Stimulated activated naive CD4-positive, alpha-beta T cell (primary cell): Measurements from ENCODE around the gene GRIK4.

Experiments used
- DNase-seq, 6 experiments: peaks; one replicate each; lab custom pipeline; 2025; lab: John Stamatoyannopoulos, UW

Gene GRIK4

DNA sequence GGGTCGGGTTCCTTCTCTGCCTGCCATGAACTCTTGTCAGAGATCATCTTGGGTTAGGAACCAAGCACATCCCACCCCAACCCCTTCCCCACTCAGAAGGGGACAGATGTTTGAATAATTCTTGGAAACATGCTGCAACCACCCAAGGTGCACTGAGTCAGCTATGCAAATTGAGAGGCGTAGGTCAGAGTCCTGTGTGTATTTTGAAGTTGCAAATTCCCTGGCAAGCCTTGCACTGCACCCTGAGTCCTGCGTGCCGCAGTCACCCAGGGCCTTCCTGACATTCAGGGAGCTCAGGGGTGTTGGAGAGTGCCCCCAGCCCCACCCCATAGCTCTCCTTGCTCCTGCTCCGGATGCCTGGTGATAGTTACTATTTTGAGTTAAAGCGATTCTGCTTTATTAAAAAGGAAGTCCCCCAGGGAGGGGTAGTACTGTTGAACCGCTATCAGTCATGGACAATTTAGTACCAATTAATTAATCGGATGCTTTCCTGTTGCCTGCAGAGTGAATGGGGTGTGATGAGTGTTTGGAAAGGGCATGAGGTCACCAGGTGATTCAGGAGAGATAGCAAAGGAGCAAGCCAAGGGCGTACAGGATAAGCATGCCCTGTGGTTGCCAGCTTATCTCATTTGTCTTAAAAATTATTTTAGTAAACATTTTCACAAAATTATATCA, 123.7 kb downstream of the GRIK4 start:
- DNase-seq, result no peak

DNA sequence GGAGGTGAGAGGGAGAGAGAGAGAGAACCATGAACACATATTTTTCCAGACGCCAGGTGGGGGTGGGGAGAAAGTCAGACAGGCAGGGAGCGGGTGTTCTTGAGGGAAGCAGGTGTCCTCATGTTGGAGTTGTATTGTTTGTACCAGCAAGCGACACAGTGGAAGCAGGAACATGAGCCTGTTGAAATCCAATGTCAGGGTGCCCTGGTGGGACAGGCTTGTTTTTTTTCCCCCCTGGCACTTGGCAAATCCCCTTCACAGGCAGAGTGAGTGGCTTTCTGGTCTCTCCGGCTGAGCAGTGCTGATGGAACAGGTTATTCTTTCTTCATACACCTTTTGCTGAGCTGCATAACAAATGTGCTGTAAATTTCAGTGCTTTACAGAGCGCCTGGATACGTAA, 125.6 kb downstream of the GRIK4 start:
- DNase-seq, result no peak

DNA sequence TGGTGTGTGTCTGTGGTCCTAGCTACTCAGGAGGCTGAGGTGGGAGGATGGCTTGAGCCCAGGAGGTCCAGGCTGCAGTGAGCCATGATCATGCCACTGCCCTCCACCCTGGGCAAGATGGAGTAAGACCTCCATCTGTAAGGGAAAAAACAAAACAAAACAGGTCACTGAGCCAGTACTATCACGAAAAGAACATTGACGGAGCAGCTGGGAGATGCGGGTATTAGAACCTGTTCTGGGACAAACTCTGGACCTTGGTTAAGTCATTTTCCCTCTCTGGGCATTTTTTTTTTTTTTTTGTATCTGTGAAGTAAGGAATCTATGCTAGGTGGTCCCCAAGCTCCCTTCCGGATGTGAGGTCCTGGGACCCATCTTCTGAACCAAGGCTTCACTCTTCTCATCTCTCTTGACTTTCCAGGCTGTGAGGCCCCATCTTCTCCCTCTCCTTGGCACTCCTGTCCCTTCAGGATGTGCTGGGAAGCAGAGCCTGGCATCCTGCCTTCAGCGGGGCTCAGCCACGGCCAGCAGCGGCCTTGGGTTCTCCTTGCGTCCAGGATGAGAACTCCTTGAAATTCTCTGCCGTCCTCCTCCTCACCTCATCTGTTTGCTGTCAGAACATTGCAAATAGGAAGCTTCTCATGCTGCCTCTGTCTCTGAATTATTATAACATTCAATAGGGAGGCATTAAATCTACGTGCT, 130.8 kb downstream of the GRIK4 start:
- no peak for DNase-seq

DNA sequence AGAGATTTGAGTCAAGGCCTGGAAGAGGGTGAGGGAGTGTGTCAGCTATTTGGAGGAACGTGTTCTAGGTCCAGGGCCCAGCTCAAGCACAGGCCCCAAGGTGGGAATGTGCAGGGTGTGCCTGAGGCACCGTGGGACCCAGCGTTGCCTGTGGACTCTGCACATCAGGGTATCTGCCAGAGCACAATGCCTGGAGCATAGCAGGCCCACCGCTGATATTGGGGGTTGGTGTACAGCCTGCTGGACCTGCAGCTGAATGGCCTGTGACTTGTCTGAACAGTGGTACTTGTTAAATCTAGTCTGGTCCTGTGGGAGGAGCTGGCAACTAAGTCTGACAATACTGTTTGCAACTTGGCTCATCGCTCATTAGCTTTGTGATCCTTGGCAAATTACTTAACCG, 131.7 kb downstream of the GRIK4 start:
- no peak for DNase-seq

DNA sequence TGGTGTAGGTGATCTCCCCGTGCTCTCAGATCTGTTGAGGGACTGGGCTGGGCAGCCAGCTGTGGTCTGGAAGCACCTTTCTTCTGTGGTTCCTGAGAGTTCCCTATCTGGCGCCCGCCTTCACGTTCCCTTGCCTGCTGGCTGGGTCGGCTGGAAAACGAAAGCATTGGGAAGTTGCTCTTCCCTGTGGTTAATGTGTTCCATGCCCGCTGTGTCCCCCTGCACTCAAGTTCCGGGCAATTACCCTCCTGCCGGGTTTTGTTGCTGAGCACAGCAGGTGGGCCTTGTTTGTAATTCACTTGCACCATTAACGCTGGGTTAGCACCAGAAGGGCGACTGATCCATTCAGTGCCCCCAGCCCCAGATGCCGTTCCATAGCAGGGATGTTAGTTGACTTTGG, 134.1 kb downstream of the GRIK4 start:
- no peak for DNase-seq

DNA sequence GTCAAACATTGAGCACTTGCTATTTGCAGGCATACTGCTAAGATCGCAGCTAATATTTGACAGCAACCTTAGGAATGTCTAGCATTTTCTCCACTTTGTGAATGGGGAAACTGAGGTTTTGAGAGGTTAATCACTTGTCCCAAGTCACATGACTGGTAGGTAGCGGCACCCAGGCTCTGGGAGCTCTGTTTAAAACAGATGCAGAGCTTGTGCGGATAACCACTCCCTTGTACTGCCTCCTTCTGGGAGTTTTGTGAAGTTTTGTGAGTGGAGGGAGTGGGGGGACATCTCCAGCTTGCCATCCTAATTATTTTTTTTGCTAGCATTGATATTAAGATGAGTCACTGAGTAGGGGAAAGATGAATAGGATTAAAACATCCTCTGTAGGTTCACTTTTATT, 134.7 kb downstream of the GRIK4 start:
- DNase-seq, result no peak

DNA sequence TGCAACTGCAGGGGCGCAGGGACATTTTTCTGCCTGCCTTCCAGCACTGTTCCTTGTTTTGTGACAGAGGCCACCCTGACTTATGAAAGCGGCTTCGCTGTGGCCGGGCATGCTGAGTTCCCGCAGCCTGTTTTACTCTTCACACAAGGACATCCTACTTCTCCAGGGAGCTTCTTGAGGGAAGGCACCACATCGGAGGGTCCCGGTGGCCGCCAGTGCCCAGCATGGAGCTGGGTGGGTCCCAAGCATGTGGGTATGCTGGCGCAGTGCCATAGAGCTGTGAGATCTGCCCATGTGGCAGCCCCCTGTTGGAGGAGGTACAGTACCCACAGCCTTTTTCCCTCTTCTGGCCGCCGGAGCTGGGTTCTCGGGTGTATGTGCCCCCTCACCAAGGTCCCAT, 136.1 kb downstream of the GRIK4 start:
- DNase-seq, result no peak

DNA sequence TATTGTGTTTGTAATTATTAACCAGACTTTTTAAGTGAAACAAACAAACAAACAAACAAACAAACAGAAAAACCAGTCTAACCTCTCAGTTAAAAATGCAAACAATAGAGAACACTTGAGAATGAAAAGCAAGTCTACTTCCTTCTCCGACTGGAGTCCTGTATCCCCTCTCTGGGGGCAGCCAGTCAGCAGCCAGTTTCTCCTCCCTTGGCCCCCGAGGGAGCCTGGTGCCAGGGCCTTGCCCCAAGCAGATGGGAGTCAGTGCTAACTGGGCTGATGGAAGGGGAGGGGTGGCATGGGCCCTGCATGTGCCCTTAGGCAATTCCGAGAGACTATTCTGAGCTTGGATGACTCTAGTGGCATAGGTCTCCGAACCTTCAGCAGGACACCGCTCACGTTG, 137.2 kb downstream of the GRIK4 start:
- DNase-seq, result no peak

DNA sequence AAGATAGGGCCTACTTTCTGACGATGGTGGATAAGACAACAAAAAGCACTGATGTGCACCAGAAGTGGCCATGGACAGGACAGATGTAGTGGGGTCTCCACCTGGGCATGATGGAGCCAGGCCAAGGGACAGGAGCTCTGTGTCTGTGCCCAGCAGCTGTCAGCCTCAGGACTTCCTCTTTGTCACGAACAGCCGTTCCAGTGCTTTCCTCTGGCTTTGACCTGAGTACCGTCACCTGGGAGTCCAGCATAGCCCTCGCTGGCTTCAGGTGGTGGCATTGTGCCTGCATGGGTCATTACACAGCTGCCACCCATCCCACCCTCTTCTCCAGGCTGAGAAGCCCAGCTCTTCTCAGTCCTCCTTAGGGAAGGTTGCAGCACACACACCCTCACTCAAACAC, 137.8 kb downstream of the GRIK4 start:
- no peak for DNase-seq

DNA sequence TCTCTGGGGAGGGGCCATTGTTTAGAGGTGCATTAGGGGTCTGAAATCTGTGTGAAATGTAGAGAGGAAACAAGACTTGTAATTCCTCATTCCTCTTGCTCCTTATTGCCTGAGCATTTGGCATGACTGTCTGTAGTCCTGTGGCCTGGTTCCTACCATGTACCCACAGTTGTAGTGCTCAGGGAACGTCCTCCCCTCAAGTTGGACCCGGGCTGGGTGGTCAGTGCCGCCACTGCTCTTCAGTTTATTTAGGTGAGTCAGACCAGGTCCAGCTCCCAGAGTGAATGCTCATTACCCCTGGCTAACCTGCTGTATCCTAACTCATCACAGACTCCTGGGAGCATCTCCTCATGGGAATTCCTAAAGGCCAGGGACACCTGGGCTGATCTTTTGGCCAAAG, 139.8 kb downstream of the GRIK4 start:
- no peak for DNase-seq

DNA sequence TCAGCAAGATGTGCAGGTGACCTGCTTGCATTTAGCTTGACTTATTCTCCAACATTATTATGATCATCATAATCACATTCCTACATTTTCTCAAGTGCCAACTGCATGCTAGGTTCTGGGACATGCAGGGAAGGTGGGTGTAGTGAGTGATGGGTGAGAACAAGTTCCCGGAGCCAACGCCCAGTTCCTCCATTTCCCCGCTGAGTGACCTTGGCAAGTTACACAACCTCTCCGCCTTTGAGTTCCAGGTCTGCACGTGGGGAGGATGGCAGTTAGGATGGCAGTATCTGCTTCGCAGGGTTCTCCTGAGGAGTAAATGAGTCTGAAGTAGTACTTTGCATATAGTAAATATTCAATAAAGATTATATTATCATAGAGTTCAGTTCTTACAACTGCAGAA, 140.3 kb downstream of the GRIK4 start:
- no peak for DNase-seq

DNA sequence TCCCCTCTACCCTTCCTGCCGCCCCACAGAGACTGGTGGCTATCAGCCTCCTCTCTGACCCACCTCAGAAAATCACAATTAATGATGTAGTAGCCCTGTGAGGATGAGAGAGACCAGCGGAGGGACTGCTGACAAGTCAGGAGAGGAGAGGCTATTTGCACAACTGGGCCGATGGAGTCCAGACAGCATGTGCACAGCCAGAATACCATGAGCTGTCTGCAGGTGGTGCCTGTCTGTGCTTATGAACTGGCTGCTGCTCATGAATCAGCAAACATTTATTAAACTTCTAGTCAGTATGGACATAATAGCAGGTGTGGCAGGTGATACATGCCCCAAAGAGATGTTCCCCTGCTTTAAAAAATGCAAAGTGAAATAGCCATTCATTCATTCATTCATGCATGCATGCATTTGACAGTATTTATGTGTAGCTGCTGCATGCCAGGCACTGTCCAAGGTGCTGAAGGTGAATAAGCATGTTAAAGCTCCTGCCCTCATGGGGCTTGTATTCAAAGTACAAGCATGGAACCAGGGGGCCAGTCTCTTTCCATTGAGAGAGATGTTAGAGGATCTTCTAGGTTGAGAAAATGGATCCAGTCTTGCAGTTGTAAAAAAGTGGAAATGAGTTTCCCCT, 141.3 kb downstream of the GRIK4 start:
- no peak for DNase-seq

DNA sequence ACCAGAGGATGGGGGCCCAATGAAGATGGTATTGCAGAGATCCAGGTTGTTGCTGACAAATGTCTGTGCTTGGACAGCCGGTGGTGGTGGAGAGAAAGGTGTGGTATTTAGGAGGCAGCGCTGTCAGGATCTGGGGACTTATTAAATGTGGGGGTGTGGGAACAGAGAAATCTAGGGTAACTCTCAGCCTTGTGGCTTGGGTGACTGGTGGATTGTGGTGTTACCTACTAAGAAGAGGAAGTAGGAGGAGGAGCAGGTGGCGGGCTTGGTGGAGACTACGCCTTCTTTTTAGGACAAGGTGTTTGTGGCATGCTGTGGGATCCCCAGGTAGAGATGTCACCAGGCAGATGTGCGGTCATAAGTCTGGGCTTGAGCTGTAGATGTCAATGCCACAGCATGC, 144.0 kb downstream of the GRIK4 start:
- DNase-seq, result no peak

DNA sequence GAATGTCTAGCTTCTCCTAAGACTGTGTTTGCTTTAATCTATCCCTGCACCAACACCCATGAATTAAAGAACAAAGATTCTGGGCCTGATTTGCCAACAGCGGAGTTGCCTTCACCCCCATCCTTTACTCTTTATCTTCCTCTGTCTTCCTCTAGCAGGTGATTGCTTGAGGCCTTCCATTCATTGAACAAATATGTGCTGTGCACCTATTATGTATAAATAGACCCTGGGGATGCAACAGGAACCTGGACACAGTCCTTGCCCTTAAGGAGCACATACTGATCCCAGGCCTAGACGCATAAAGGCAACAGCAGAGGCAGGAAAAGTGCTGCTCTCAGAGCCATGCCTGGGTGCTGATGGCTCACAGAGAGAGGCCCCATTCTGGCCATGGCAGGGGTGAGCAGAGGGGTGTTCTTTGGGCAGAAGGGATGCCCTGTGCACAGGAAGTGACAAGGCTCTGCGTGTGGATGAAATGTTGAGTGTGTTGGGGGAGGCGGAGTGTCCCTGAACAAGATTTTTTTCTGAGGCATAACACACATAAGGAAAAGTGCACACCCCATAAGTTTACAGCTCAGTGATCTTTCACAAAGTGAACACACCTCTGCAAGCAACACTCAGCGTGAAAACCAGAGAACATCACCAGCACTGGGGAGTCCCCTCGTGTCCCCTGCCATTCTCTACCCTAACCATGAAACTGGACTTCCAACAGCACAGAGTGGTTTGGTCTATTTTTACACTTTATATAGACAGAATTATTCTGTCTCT, 145.9 kb downstream of the GRIK4 start:
- DNase-seq, result no peak

DNA sequence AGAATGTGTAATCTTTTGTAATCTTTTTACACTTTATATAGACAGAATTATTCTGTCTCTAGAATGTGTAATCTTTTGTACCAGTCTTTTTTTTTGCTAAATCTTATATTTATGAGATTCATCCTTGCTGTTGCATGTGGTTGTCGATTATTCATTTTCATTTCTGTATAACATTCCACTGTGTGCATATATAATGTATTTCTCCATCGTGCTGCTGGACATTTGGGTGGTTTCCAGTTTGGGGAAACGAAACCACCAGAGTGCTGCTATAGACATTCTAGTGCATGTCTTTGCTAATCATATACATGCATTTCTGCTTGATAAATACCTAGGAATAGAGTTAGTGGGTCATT, 146.5 kb downstream of the GRIK4 start:
- DNase-seq, result no peak

DNA sequence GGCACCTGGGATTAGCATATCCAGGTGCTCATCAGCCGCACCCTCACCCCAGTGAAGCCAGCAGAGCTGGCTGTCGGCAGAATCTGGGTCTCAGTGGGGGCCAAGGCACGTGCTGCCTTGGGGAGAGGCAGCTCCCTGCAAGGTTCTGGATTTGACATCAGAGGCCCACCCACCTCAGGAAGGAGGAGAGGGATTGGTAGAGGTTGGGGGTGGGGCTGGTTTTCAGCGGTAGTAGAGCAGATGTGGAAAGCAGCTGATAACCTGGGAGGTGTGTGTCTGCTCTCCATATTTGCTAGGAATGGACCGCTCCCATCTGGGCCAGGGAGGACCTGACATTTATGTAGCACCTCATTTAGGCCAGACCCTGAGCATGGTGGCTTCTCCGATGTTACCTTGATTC, 147.5 kb downstream of the GRIK4 start:
- DNase-seq, result no peak

DNA sequence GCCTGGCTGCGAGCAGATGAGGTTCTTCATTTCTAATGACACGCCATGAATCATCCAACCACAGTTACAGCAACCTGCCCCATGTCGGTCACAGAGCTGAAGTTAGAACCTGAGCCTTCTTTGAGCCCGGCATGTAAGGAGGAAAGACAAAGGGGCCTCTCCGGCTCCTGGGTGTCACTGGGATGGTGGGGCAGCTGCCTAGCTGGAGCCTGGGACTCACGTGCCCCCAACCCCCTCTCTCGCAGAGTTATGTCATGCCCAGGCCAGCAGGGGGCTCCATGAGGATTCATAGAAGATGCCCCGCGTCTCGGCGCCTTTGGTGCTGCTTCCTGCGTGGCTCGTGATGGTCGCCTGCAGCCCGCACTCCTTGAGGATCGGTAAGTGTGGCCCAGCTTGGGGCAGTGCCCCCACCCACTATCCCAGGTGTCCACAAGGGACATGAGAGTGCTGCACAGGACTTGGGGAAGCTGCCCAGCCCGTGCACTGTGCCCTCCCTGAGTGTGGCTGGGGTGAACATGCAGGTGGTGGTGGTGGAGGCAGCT, 148.5 kb downstream of the GRIK4 start:
- DNase-seq, result no peak

DNA sequence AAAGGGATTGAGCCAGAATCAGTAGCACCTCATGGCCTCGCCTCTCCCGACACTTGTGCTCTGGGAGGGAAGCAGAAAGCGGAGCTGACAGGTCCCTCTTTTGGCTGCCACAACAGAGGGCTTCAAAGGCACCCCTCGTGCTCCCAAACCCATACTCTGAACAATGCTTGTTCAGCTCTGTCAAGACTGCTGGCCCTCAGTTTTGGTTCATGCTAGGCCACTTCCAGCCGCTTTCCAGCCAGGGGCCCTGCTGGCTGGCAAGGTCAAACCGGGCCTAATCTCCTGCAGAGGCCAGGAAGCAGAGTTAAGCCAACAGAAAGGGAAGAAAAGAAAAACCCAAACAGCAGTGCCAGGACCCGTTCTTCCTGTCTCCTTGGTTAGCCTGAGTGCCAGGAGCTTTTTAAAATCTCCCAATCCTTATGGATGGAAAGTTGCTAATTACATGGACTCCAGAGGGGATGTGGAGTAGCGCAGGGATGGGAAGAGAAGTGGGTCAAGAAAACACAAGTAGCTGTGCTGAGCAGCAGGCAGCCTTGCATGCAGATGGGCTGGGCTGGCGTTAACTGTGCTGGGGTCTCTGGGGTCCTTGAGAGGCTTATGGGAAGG, 150.6 kb downstream of the GRIK4 start:
- DNase-seq, result no peak

DNA sequence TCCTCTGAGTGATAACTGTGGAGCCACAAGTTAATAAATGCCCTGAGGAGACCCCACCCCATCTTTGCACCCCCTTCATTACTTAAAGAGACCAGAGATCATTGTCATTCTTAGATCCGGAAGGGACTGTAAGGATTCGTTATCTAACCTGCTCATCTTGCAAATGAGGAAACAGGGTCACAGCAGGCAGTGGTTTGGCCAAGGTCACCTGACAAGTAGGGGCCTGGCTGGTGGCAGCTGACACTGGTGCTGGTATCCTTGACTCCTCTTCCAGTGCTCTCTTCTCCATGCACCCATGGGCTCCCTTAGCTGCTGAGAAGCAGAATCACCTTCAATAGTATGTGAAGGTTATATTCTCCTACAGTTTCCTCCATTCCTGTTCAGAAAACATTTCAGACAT, 151.6 kb downstream of the GRIK4 start:
- DNase-seq, result no peak

DNA sequence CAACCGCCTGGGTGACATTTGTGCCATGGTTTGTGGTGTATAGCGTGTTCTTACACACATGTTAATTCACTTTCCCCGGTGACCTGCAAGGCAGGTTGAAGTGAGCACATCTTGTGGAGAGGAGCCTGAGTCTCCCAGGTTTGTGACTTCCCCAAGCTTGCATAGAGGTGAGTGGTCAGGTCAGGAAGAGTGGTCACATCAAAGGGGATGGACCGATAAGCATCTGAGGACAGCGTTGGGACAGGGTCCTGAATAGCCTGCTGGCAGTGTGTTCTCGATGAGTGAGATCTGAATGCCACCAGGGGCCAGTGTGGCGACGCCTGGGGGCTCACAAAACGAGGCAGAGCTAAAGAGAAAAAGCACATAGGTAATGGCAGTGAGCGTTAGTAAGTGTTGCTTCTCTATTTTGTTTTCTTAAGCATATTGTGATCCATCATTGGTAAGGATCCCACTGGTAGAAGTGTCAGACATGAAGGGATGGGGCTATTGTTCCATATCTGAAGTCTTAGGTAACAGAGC, 154.6 kb downstream of the GRIK4 start:
- DNase-seq, result no peak

DNA sequence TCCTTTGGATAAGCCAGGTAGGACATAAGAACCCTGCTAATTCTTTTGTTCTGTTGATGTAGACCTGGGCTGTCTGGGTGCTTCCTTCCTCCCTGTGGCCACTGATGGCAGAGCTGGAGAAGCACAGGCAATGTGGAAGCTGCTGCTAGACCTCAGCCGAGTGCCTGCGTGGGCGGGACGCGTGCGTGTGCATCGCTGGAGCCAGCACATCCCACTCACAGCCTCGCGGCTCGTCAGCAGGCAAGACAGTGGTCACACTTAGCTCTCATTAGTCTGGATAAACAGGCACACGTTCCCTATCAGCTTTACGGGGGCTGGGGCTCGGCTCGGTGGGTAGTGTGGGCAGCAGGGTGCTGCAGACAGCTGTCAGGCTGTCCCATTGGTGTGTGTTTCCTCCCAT, 155.7 kb downstream of the GRIK4 start:
- DNase-seq, result no peak

DNA sequence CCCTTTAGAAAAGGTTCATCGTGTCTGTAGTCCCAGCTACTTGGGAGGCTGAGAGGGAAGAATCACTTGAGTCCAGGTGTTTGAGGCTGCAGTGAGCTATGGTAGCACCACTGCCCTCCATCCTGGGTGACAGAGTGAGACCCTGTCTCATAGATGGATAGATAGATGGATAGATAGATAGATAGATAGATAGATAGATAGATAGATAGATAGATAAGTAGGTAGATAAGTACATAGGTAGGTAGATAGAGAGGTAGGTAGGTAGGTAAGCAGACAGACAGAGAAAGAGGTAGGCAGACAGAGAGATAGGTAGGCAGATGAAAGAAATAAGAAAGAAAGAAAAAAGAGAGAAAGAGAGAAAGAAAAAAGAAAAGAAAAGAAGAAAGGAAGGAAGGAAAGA, 156.4 kb downstream of the GRIK4 start:
- DNase-seq, result no peak
